Activated CD4-positive, alpha-beta memory T cell treated with anti-CD3 and anti-CD28 coated beads for 36 hours (primary cell): ENCODE measurements around the gene CTDSPL. TPM values are rescaled to one million over a fixed set of nuclear protein-coding genes. Genes with fewer than 3 reads are reported as not detected.

Source experiments
- CTCF ChIA-PET: fragments of 350-600 bp; sonication (Branson Sonifier 250); formaldehyde crosslinking; loops from one replicate; lab custom pipeline; 2021; ENCODE audit warnings: antibody characterized with exemption, inconsistent platforms; lab: Charles Lee
- POLR2A ChIA-PET: fragments of 350-600 bp; sonication (Branson Sonifier 250); formaldehyde crosslinking; loops from one replicate; lab custom pipeline; 2021; ENCODE audit warnings: antibody characterized with exemption; lab: Charles Lee
- DNase-seq: peaks from one replicate; pipeline ENCODE4 v3.0.0-alpha.2; 2020
- H3K27ac Mint-ChIP-seq: one replicate; pipeline ENCODE4 v1.8.0; 2021; ENCODE audit warnings: mixed read lengths
- H3K27me3 Mint-ChIP-seq: one replicate; pipeline ENCODE4 v1.8.0; 2021; ENCODE audit warnings: mixed read lengths
- H3K36me3 Mint-ChIP-seq: one replicate; pipeline ENCODE4 v1.8.0; 2021; ENCODE audit warnings: mixed read lengths
- H3K4me1 Mint-ChIP-seq: one replicate; pipeline ENCODE4 v1.8.0; 2021; ENCODE audit warnings: low read depth, mixed read lengths
- H3K4me3 Mint-ChIP-seq: one replicate; pipeline ENCODE4 v1.8.0; 2021; ENCODE audit warnings: mild to moderate bottlenecking, mixed read lengths
- H3K9me3 Mint-ChIP-seq: one replicate; pipeline ENCODE4 v1.8.0; 2021; ENCODE audit warnings: mixed read lengths
- intact Hi-C: fragments of 100-400 bp; cut with micrococcal nuclease; formaldehyde crosslinking; loops from one replicate; pipeline ENCODE4 v1.15.1; 2023
- total RNA-seq, 2 experiments: library from RNA; stranded (reverse); gene quantifications; one replicate each; pipeline ENCODE4 v1.2.3, GENCODE V29; 2021

Gene CTDSPL
- total RNA-seq, 2 experiments from 2014 or later: 3.7 to 5.1 TPM

- intact Hi-C loops: no loop called here
- no peaks in the 10 kb centered on the region for H3K9me3 Mint-ChIP-seq
- H3K4me1 Mint-ChIP-seq: peaks cover 15% of the 10 kb centered on the region
- ChIA-PET CTCF (interaction anchor here (0.9 to 1.8 kb wide), 5 partner anchors 9 to 101 kb away, joined by 3 to 11 read pairs (median 4); no protein-coding TSS in a partner anchor), POLR2A (no interaction called here)
- no peak for DNase-seq
- no peaks in the 10 kb centered on the region for H3K27me3 Mint-ChIP-seq
- no peak overlapping the region for H3K4me3 Mint-ChIP-seq
- no peaks in the 10 kb centered on the region for H3K36me3 Mint-ChIP-seq
- no peak overlapping the region for H3K27ac Mint-ChIP-seq
These were observed 94.4 kb downstream of the CTDSPL start for GRCh38 chr3:37955918-37956707.

- intact Hi-C loops: no loop called here
- Mint-ChIP-seq H3K4me1 (peaks cover 15% of the 10 kb centered on the region), H3K27ac (no peak overlapping the region), H3K36me3 (no peaks in the 10 kb centered on the region), H3K9me3 (no peaks in the 10 kb centered on the region), H3K4me3 (no peak overlapping the region), H3K27me3 (no peaks in the 10 kb centered on the region)
- CTCF ChIA-PET: interaction anchor here (1.3 to 1.8 kb wide), 3 partner anchors 8 to 15 kb away, joined by 4 to 11 read pairs (median 5); no protein-coding TSS in a partner anchor
- POLR2A ChIA-PET: no interaction called here
- DNase-seq: no peak
These were observed 95.3 kb downstream of the CTDSPL start for GRCh38 chr3:37956723-37957538.

GRCh38 chr3:37957539-37957936 lies 95.9 kb downstream of the CTDSPL start:
- no peaks in the 10 kb centered on the region for H3K36me3 Mint-ChIP-seq
- H3K9me3 Mint-ChIP-seq: no peaks in the 10 kb centered on the region
- DNase-seq: no peak
- H3K27ac Mint-ChIP-seq: no peak overlapping the region
- H3K27me3 Mint-ChIP-seq: no peaks in the 10 kb centered on the region
- intact Hi-C loops: no loop called here
- POLR2A ChIA-PET: no interaction called here
- CTCF ChIA-PET: interaction anchor here (1.6 to 1.8 kb wide), 2 partner anchors 10 to 15 kb away, joined by 4 to 11 read pairs; no protein-coding TSS in a partner anchor
- no peak overlapping the region for H3K4me3 Mint-ChIP-seq
- H3K4me1 Mint-ChIP-seq: peaks cover 15% of the 10 kb centered on the region

- intact Hi-C loops: no loop called here
- Mint-ChIP-seq H3K4me1 (peaks cover 7% of the 10 kb centered on the region), H3K36me3 (no peaks in the 10 kb centered on the region), H3K9me3 (no peaks in the 10 kb centered on the region), H3K27ac (no peak overlapping the region), H3K4me3 (no peak overlapping the region), H3K27me3 (no peaks in the 10 kb centered on the region)
- ChIA-PET POLR2A (no interaction called here), CTCF (interaction anchor here (1.3 to 5.9 kb wide), 3 partner anchors 10 to 107 kb away, joined by 3 to 48 read pairs (median 6); no protein-coding TSS in a partner anchor)
- no peak for DNase-seq
These were observed 100.1 kb downstream of the CTDSPL start for GRCh38 chr3:37961622-37962431.

- Mint-ChIP-seq H3K36me3 (no peaks in the 10 kb centered on the region), H3K4me1 (no peaks in the 10 kb centered on the region), H3K4me3 (no peak overlapping the region), H3K27me3 (no peaks in the 10 kb centered on the region), H3K9me3 (no peaks in the 10 kb centered on the region), H3K27ac (no peak overlapping the region)
- no peak for DNase-seq
- POLR2A ChIA-PET: no interaction called here
- CTCF ChIA-PET: interaction anchor here (1.0 to 5.9 kb wide), 3 partner anchors 8 to 96 kb away, joined by 3 to 48 read pairs (median 3); no protein-coding TSS in a partner anchor
- intact Hi-C loops: no loop called here
These were observed 101.3 kb downstream of the CTDSPL start for GRCh38 chr3:37963016-37963415.

GRCh38 chr3:37963635-37964034 lies 102.0 kb downstream of the CTDSPL start:
- DNase-seq: no peak
- no peaks in the 10 kb centered on the region for H3K9me3 Mint-ChIP-seq
- POLR2A ChIA-PET: no interaction called here
- CTCF ChIA-PET: interaction anchor here (1.0 to 5.9 kb wide), 4 partner anchors 9 to 96 kb away, joined by 3 to 48 read pairs (median 4); no protein-coding TSS in a partner anchor
- H3K27ac Mint-ChIP-seq: no peak overlapping the region
- intact Hi-C loops: no loop called here
- no peaks in the 10 kb centered on the region for H3K36me3 Mint-ChIP-seq
- H3K4me3 Mint-ChIP-seq: no peak overlapping the region
- H3K27me3 Mint-ChIP-seq: no peaks in the 10 kb centered on the region
- no peaks in the 10 kb centered on the region for H3K4me1 Mint-ChIP-seq

- Mint-ChIP-seq H3K27me3 (no peaks in the 10 kb centered on the region), H3K27ac (no peak overlapping the region), H3K9me3 (no peaks in the 10 kb centered on the region), H3K36me3 (no peaks in the 10 kb centered on the region), H3K4me1 (no peaks in the 10 kb centered on the region), H3K4me3 (no peak overlapping the region)
- ChIA-PET CTCF (interaction anchor here (0.9 to 5.9 kb wide), 5 partner anchors 11 to 516 kb away, joined by 3 to 48 read pairs (median 3); no protein-coding TSS in a partner anchor), POLR2A (no interaction called here)
- DNase-seq: no peak
- intact Hi-C loops: no loop called here
These were observed 102.5 kb downstream of the CTDSPL start for GRCh38 chr3:37964146-37964545.

- ChIA-PET CTCF (interaction anchor here (0.7 to 5.9 kb wide), 7 partner anchors 8 to 1734 kb away, joined by 3 to 48 read pairs (median 3); no protein-coding TSS in a partner anchor), POLR2A (no interaction called here)
- no peaks in the 10 kb centered on the region for H3K27me3 Mint-ChIP-seq
- no peaks in the 10 kb centered on the region for H3K36me3 Mint-ChIP-seq
- no peak overlapping the region for H3K27ac Mint-ChIP-seq
- H3K4me3 Mint-ChIP-seq: no peak overlapping the region
- no peaks in the 10 kb centered on the region for H3K4me1 Mint-ChIP-seq
- H3K9me3 Mint-ChIP-seq: no peaks in the 10 kb centered on the region
- no peak for DNase-seq
- intact Hi-C loops: no loop called here
These were observed 103.0 kb downstream of the CTDSPL start for GRCh38 chr3:37964716-37965115.

- ChIA-PET CTCF (interaction anchor here (0.6 to 5.9 kb wide), 22 partner anchors 8 to 553 kb away, joined by 3 to 48 read pairs (median 4); partner anchors contain the start of genes DLEC1 and MYD88), POLR2A (interaction anchor here (0.9 kb wide), 1 partner anchor 113 kb away, joined by 3 read pairs; no protein-coding TSS in a partner anchor)
- no peak overlapping the region for H3K27ac Mint-ChIP-seq
- intact Hi-C loops: loop anchor here (1.0 kb wide), 1 partner anchor 112 kb away; no protein-coding TSS in a partner anchor
- no peaks in the 10 kb centered on the region for H3K27me3 Mint-ChIP-seq
- H3K4me3 Mint-ChIP-seq: no peak overlapping the region
- H3K36me3 Mint-ChIP-seq: no peaks in the 10 kb centered on the region
- peak; percentile 75 for DNase-seq
- H3K9me3 Mint-ChIP-seq: no peaks in the 10 kb centered on the region
- H3K4me1 Mint-ChIP-seq: no peaks in the 10 kb centered on the region
These were observed 105.7 kb downstream of the CTDSPL start for GRCh38 chr3:37967260-37967881.

GRCh38 chr3:37968199-37968598 lies 106.5 kb downstream of the CTDSPL start:
- intact Hi-C loops: no loop called here
- no peak overlapping the region for H3K4me3 Mint-ChIP-seq
- POLR2A ChIA-PET: interaction anchor here (0.9 kb wide), 1 partner anchor 113 kb away, joined by 3 read pairs; no protein-coding TSS in a partner anchor

More at GRCh38 chr3:37968199-37968598, 106.5 kb downstream of the CTDSPL start:
- Mint-ChIP-seq H3K27ac (no peak overlapping the region), H3K36me3 (no peaks in the 10 kb centered on the region), H3K9me3 (no peaks in the 10 kb centered on the region), H3K4me1 (no peaks in the 10 kb centered on the region), H3K27me3 (no peaks in the 10 kb centered on the region)
- no peak for DNase-seq
- CTCF ChIA-PET: interaction anchor here (0.6 to 3.3 kb wide), 10 partner anchors 9 to 495 kb away, joined by 3 to 14 read pairs (median 4); no protein-coding TSS in a partner anchor
